ENCODE data around the gene MYBPC1.

Gene MYBPC1

DNA sequence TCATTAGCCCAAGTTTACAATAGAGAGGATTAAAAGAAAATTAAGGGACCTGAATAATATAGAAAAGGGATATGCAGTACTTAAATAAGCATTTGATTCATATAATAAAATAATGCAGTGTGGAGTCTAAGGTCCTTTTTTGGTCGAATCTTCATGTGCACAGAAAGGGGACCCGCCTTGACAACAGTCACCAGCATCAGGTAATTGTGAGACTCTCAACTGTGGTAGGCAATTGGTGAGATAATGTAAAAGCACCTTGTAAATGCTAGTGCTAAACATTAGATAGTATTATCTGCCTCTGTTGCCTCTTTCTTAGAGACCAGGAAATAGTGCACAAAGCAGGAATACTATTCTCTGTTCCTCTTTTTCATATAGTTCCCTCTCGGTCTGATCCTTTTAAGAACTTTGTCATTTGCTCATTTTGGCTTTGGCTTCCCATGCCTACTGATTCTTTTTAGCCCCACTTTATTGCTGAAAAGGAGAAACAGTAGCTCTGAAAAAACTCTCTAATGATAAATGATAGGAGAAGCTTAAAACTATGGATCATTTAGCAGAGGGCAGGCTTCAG is 120.2 kb downstream of the MYBPC1 start:
- TF ChIP-seq, protein P1, sequence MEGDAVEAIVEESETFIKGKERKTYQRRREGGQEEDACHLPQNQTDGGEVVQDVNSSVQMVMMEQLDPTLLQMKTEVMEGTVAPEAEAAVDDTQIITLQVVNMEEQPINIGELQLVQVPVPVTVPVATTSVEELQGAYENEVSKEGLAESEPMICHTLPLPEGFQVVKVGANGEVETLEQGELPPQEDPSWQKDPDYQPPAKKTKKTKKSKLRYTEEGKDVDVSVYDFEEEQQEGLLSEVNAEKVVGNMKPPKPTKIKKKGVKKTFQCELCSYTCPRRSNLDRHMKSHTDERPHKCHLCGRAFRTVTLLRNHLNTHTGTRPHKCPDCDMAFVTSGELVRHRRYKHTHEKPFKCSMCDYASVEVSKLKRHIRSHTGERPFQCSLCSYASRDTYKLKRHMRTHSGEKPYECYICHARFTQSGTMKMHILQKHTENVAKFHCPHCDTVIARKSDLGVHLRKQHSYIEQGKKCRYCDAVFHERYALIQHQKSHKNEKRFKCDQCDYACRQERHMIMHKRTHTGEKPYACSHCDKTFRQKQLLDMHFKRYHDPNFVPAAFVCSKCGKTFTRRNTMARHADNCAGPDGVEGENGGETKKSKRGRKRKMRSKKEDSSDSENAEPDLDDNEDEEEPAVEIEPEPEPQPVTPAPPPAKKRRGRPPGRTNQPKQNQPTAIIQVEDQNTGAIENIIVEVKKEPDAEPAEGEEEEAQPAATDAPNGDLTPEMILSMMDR (conservative IDR thresholded peaks at IDR 0.05; ENCODE audit: low read depth, low read length): no peak
- Histone ChIP-seq H3K4me1 (ENCODE audit: low read depth, poor library complexity, severe bottlenecking) (peaks cover 1% of the 10 kb centered on the region), H3K4me2 (no peak overlapping the region), H4K20me1 (ENCODE audit: insufficient read depth) (no peaks in the 10 kb centered on the region), H3K27ac (no peak overlapping the region), H3K79me2 (ENCODE audit: insufficient read depth, low read depth) (no peaks in the 10 kb centered on the region; the same call in 1 of the 2 replicates), H2AFZ (ENCODE audit: low read depth) (no peak overlapping the region), H3K4me3 (IDR thresholded peaks at IDR 0.05; ENCODE audit: insufficient read depth, low read depth, low read length) (no peak overlapping the region), H3K9ac (no peak overlapping the region), H3K27me3 (ENCODE audit: insufficient read depth, low read depth) (no peaks in the 10 kb centered on the region), H3K36me3 (ENCODE audit: insufficient read depth) (no peaks in the 10 kb centered on the region)

GRCh38 chr12:101719566-101719965 is 124.8 kb downstream of the MYBPC1 start:
- Histone ChIP-seq H3K9ac (no peak overlapping the region), H3K79me2 (ENCODE audit: insufficient read depth, low read depth) (no peaks in the 10 kb centered on the region), H3K36me3 (ENCODE audit: insufficient read depth) (no peaks in the 10 kb centered on the region), H3K27me3 (ENCODE audit: insufficient read depth, low read depth) (no peaks in the 10 kb centered on the region), H2AFZ (ENCODE audit: low read depth) (no peak overlapping the region), H3K4me2 (no peak overlapping the region), H3K4me1 (ENCODE audit: low read depth, poor library complexity, severe bottlenecking) (no peaks in the 10 kb centered on the region), H3K4me3 (IDR thresholded peaks at IDR 0.05; ENCODE audit: insufficient read depth, low read depth, low read length) (no peak overlapping the region), H3K27ac (no peak overlapping the region), H4K20me1 (ENCODE audit: insufficient read depth) (no peaks in the 10 kb centered on the region)
- TF ChIP-seq, protein P1 (conservative IDR thresholded peaks at IDR 0.05; ENCODE audit: low read depth, low read length): no peak

DNA sequence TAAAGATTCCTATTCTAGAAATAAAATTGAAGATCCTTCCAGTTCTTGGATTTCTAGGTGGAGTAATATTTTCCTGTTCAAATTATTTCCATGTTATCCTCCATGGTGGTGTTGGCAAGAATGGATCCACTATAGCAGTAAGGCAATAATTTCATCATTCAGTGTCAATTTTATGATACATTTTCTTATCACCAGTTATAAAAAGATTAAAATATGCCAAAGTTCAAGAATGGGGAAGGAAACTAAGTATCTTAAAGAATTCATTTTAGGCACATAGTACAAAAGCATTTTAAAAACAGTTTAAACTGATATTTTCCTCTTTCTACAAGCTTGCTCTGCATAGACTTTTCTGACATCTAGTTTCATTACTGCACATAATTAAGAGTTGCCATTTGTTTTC is 125.3 kb downstream of the MYBPC1 start:
- no peak overlapping the region for H3K4me2 ChIP-seq
- no peak overlapping the region for H3K9ac ChIP-seq
- H4K20me1 ChIP-seq (ENCODE audit: insufficient read depth): no peaks in the 10 kb centered on the region
- H3K79me2 ChIP-seq (ENCODE audit: insufficient read depth, low read depth): no peaks in the 10 kb centered on the region
- H2AFZ ChIP-seq (ENCODE audit: low read depth): no peak overlapping the region
- no peak overlapping the region for H3K4me3 ChIP-seq (IDR thresholded peaks at IDR 0.05; ENCODE audit: insufficient read depth, low read depth, low read length)
- no peak overlapping the region for H3K27ac ChIP-seq
- TF ChIP-seq, protein P1 (conservative IDR thresholded peaks at IDR 0.05; ENCODE audit: low read depth, low read length): no peak
- H3K36me3 ChIP-seq (ENCODE audit: insufficient read depth): no peaks in the 10 kb centered on the region
- H3K27me3 ChIP-seq (ENCODE audit: insufficient read depth, low read depth): no peaks in the 10 kb centered on the region
- no peaks in the 10 kb centered on the region for H3K4me1 ChIP-seq (ENCODE audit: low read depth, poor library complexity, severe bottlenecking)

- Histone ChIP-seq H3K4me1 (ENCODE audit: low read depth, poor library complexity, severe bottlenecking) (peaks cover 3% of the 10 kb centered on the region), H3K27me3 (ENCODE audit: insufficient read depth, low read depth) (no peaks in the 10 kb centered on the region), H3K36me3 (ENCODE audit: insufficient read depth) (no peaks in the 10 kb centered on the region), H4K20me1 (ENCODE audit: insufficient read depth) (no peaks in the 10 kb centered on the region), H3K9ac (no peak overlapping the region), H2AFZ (ENCODE audit: low read depth) (no peak overlapping the region), H3K79me2 (ENCODE audit: insufficient read depth, low read depth) (no peaks in the 10 kb centered on the region), H3K27ac (no peak overlapping the region), H3K4me2 (no peak overlapping the region), H3K4me3 (IDR thresholded peaks at IDR 0.05; ENCODE audit: insufficient read depth, low read depth, low read length) (no peak overlapping the region)
- TF ChIP-seq, protein P1 (conservative IDR thresholded peaks at IDR 0.05; ENCODE audit: low read depth, low read length): no peak
Measured at GRCh38 chr12:101722392-101722791, 127.6 kb downstream of the MYBPC1 start.
